ENCODE results near the gene EPM2A.

EPM2A gene

DNA sequence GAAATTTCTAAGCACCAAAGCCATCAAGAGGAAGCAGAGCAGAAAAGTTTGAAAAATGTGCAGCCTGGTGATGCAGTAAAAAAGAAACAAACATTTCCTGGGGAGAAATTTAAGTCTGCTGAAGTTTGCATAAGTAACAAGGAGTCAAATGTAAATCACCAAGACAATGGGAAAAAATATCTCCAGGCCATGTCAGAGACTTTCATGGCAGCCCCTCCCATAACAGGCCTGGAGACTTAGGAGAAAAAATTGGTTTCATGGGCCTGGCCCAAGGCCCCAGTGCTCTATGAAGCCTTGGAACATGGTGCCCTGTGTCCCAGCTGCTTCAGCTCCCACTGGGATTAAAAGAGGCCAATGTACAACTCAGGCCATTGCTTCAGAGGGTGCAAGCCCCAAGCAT lies 30.1 kb upstream of the EPM2A start:
- no peak overlapping the region for H3K4me3 ChIP-seq (IDR thresholded peaks at IDR 0.05; ENCODE audit: insufficient read depth, low read depth, low read length)
- no peaks in the 10 kb centered on the region for H3K79me2 ChIP-seq (ENCODE audit: insufficient read depth, low read depth)
- H2AFZ ChIP-seq (ENCODE audit: low read depth) = no peak overlapping the region
- no peak overlapping the region for H3K9ac ChIP-seq
- H3K4me2 ChIP-seq = no peak overlapping the region
- no peaks in the 10 kb centered on the region for H3K36me3 ChIP-seq (ENCODE audit: insufficient read depth)
- no peaks in the 10 kb centered on the region for H3K27me3 ChIP-seq (ENCODE audit: insufficient read depth, low read depth)
- H3K4me1 ChIP-seq (ENCODE audit: low read depth, poor library complexity, severe bottlenecking) = no peaks in the 10 kb centered on the region
- H3K27ac ChIP-seq = no peak overlapping the region
- TF ChIP-seq, protein P1, sequence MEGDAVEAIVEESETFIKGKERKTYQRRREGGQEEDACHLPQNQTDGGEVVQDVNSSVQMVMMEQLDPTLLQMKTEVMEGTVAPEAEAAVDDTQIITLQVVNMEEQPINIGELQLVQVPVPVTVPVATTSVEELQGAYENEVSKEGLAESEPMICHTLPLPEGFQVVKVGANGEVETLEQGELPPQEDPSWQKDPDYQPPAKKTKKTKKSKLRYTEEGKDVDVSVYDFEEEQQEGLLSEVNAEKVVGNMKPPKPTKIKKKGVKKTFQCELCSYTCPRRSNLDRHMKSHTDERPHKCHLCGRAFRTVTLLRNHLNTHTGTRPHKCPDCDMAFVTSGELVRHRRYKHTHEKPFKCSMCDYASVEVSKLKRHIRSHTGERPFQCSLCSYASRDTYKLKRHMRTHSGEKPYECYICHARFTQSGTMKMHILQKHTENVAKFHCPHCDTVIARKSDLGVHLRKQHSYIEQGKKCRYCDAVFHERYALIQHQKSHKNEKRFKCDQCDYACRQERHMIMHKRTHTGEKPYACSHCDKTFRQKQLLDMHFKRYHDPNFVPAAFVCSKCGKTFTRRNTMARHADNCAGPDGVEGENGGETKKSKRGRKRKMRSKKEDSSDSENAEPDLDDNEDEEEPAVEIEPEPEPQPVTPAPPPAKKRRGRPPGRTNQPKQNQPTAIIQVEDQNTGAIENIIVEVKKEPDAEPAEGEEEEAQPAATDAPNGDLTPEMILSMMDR (conservative IDR thresholded peaks at IDR 0.05; ENCODE audit: low read depth, low read length) = no peak
- H4K20me1 ChIP-seq (ENCODE audit: insufficient read depth) = no peaks in the 10 kb centered on the region

DNA sequence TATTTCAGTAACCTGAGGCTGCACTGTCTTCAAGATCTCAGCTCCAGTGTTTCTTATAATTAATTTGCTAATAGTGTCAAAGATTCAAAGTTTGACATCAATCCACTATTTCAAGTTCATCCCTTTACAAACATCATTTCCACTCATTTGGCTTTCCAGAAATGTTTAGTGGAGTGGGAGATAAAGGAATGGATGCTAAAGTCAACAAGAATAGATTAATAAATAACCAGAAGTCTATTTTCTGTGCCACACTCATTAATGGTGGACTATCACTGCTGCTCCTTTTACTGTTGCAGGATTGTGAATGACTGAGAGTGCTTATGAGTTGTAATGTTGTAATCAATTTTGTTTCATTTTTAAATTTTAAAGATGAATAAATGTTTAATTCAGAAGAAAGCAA lies 28.4 kb upstream of the EPM2A start:
- Histone ChIP-seq H3K27me3 (ENCODE audit: insufficient read depth, low read depth) (no peaks in the 10 kb centered on the region), H3K9ac (no peak overlapping the region), H2AFZ (ENCODE audit: low read depth) (no peak overlapping the region), H4K20me1 (ENCODE audit: insufficient read depth) (no peaks in the 10 kb centered on the region), H3K4me1 (ENCODE audit: low read depth, poor library complexity, severe bottlenecking) (no peaks in the 10 kb centered on the region), H3K36me3 (ENCODE audit: insufficient read depth) (no peaks in the 10 kb centered on the region), H3K79me2 (ENCODE audit: insufficient read depth, low read depth) (no peaks in the 10 kb centered on the region), H3K4me2 (no peak overlapping the region), H3K27ac (no peak overlapping the region), H3K4me3 (IDR thresholded peaks at IDR 0.05; ENCODE audit: insufficient read depth, low read depth, low read length) (no peak overlapping the region)
- TF ChIP-seq, protein P1 (conservative IDR thresholded peaks at IDR 0.05; ENCODE audit: low read depth, low read length) = no peak

DNA sequence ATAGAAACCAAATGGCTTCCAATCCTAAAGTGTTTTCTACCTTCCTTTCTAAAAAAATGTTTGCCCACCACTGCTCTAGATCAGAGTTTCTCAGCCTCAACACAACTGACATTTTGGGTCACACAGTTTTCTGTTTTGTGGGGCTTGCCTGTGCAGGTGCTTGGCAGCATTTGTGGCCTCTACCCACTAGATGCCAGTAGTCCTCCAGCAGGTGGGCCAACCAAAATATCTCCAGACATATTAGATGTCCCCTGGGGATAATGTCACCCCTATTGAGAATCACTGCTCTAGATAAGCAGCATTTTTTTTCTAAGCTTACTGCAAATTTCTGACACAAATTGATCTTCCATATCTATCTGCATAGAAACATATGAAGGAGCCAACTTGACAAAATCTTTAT lies 26.3 kb upstream of the EPM2A start:
- Histone ChIP-seq H3K4me1 (ENCODE audit: low read depth, poor library complexity, severe bottlenecking) (peaks cover 6% of the 10 kb centered on the region), H3K36me3 (ENCODE audit: insufficient read depth) (no peaks in the 10 kb centered on the region), H3K4me2 (no peak overlapping the region), H3K4me3 (IDR thresholded peaks at IDR 0.05; ENCODE audit: insufficient read depth, low read depth, low read length) (no peak overlapping the region), H2AFZ (ENCODE audit: low read depth) (no peak overlapping the region), H3K27me3 (ENCODE audit: insufficient read depth, low read depth) (no peaks in the 10 kb centered on the region), H3K79me2 (ENCODE audit: insufficient read depth, low read depth) (no peaks in the 10 kb centered on the region), H4K20me1 (ENCODE audit: insufficient read depth) (no peaks in the 10 kb centered on the region), H3K27ac (no peak overlapping the region), H3K9ac (no peak overlapping the region)
- TF ChIP-seq, protein P1 (conservative IDR thresholded peaks at IDR 0.05; ENCODE audit: low read depth, low read length) = no peak

DNA sequence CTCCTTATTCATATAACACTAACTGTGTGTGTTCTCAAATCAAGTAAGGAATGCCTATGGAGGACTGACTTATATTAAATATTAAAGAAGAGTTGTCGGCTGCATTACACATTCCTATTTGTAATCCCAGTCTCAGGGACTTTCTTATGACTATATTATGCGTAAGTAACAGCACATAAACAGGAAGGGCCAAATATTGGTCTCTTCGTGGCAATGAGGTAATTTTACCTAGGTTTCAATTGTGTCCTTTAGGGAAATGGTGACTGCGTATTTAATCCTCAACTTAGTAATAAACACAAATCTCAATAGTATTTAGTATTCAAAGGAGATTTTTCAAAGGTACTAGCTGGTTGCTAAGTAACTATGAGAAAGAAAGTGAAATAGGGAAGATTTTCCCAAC lies 22.8 kb upstream of the EPM2A start:
- TF ChIP-seq, protein P1 (conservative IDR thresholded peaks at IDR 0.05; ENCODE audit: low read depth, low read length) = no peak
- Histone ChIP-seq H2AFZ (ENCODE audit: low read depth) (no peak overlapping the region), H4K20me1 (ENCODE audit: insufficient read depth) (no peaks in the 10 kb centered on the region), H3K4me2 (no peak overlapping the region), H3K9ac (no peak overlapping the region), H3K4me3 (IDR thresholded peaks at IDR 0.05; ENCODE audit: insufficient read depth, low read depth, low read length) (no peak overlapping the region), H3K4me1 (ENCODE audit: low read depth, poor library complexity, severe bottlenecking) (peaks cover 17% of the 10 kb centered on the region), H3K27ac (no peak overlapping the region), H3K27me3 (ENCODE audit: insufficient read depth, low read depth) (no peaks in the 10 kb centered on the region), H3K36me3 (ENCODE audit: insufficient read depth) (no peaks in the 10 kb centered on the region), H3K79me2 (ENCODE audit: insufficient read depth, low read depth) (no peaks in the 10 kb centered on the region)
